ENCODE data around the gene C20orf144.
A peak's percentile ranks its signal among the peaks of the same experiment; 100 is the strongest.

DNA sequence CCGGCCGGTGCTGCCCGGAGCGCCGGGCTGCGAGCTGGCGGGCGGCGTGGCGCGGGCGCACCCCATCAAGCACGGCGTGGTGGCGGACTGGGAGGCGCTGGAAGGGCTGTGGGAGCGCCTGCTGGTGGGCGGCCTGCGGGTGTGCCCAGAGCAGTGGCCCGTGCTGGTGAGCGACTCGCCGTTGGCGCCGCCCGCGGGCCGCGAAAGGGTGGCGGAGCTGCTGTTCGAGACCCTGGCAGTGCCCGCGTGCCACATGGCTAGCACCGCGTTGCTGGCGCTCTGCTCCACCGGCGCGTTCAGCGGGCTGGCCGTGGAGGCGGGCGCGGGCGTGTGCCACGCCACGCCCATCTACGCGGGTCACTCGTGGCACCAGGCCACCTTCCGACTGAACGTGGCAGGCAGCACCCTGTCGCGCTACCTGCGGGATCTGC lies 5.1 kb downstream of the C20orf144 start:
- TF ChIP-seq CTCF (conservative IDR thresholded peaks at IDR 0.05; ENCODE audit: low read depth, low read length) (no peak), EZH2phosphoT487 (IDR thresholded peaks at IDR 0.05; ENCODE audit: borderline replicate concordance, low read length) (peak; percentile 72)

Measured in PC-3 (cell line).